OCI-LY7 (cell line): ENCODE results near the gene ZBTB44.

Source experiments
- EZH2phosphoT487 ChIP-seq: fragments of 200-600 bp; sonication (generic); IDR thresholded peaks from 2 replicates; pipeline ENCODE4 v1.6.1; 2018; ENCODE audit warnings: low read depth, borderline replicate concordance, mild to moderate bottlenecking, mixed run types, antibody characterized with exemption, low read length, moderate library complexity, mixed read lengths
- TF ChIP-seq, protein P1 (sequence below): fragments of 200-600 bp; sonication (generic); conservative IDR thresholded peaks from 2 replicates; pipeline ENCODE4 v1.5.1; 2014; ENCODE audit warnings: mild to moderate bottlenecking, antibody characterized with exemption, low read length, moderate library complexity, mixed read lengths

GRCh38 chr11:130328420-130328819 is 13.7 kb upstream of the ZBTB44 start:
- TF ChIP-seq, protein P1, sequence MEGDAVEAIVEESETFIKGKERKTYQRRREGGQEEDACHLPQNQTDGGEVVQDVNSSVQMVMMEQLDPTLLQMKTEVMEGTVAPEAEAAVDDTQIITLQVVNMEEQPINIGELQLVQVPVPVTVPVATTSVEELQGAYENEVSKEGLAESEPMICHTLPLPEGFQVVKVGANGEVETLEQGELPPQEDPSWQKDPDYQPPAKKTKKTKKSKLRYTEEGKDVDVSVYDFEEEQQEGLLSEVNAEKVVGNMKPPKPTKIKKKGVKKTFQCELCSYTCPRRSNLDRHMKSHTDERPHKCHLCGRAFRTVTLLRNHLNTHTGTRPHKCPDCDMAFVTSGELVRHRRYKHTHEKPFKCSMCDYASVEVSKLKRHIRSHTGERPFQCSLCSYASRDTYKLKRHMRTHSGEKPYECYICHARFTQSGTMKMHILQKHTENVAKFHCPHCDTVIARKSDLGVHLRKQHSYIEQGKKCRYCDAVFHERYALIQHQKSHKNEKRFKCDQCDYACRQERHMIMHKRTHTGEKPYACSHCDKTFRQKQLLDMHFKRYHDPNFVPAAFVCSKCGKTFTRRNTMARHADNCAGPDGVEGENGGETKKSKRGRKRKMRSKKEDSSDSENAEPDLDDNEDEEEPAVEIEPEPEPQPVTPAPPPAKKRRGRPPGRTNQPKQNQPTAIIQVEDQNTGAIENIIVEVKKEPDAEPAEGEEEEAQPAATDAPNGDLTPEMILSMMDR, result no peak
- no peak for TF ChIP-seq EZH2phosphoT487
